ENCODE results near the gene AK1. TPM values are rescaled to one million over a fixed set of nuclear protein-coding genes. Genes with fewer than 3 reads are reported as not detected.
"Not testable (repeated sequence)": the region's sequence is repeated elsewhere in the genome, so short reads cannot be mapped to it uniquely, and the experiment has no call there.

Gene AK1
- total and polyA plus RNA-seq, 2 donors (not counting 3 experiments of a cell fraction or from before 2014, with no cell fraction given): 115 to 148 TPM

GRCh38 chr9:127846443-127847177, 30.9 kb downstream of the AK1 start:
- peak overlapping the region; percentile 97 for H3K27ac ChIP-seq (ENCODE audit: insufficient read depth, low read depth, low read length)

GRCh38 chr9:127845619-127846018, 31.9 kb downstream of the AK1 start:
- Histone ChIP-seq H3K36me3 (ENCODE audit: control insufficient read depth in 2 of 2, extremely low read depth in 1 of 2, insufficient read depth in 2 of 2, low read length in 2 of 2) (peaks cover 30 to 36% of the 10 kb centered on the region in 2 experiments), H3K79me2 (ENCODE audit: control insufficient read depth, insufficient read depth, low read length) (peaks cover 91% of the 10 kb centered on the region), H3K27ac (ENCODE audit: insufficient read depth, low read depth, low read length) (peak overlapping the region; percentile 97), H3K9ac (replicated peaks; ENCODE audit: extremely low read depth, insufficient read depth, low read length) (peak overlapping the region; percentile 83), H3K4me1 (ENCODE audit: control insufficient read depth, extremely low read depth, insufficient read depth, low read length) (peaks cover 84% of the 10 kb centered on the region), H3K4me2 (ENCODE audit: insufficient read depth, low read length) (peak overlapping the region; percentile 76)
- CTCF ChIA-PET: interaction anchor here (1.3 to 2.4 kb wide), 3 partner anchors 8 to 59 kb away, joined by 3 to 13 read pairs (median 7); partner anchors contain the start of gene ENG
- FAIRE-seq; H3K4me3 ChIP-seq (replicated peaks in 1 of 3; ENCODE audit: insufficient read depth in 1 of 3, low read depth in 1 of 3, low read length in 3 of 3); H3K27me3 ChIP-seq (ENCODE audit: control insufficient read depth in 2 of 2, insufficient read depth in 2 of 2, low read length in 2 of 2); dilution Hi-C loops (cut with MboI; ENCODE audit: extremely low pct_ligation_motif_present, low sequenced_read_pairs); H3K9me3 ChIP-seq (replicated peaks; ENCODE audit: control insufficient read depth, insufficient read depth, low read length); H3K9me1 ChIP-seq (replicated peaks; ENCODE audit: control insufficient read depth, extremely low read depth, insufficient read depth, low read length); BruUV-seq (replicated peaks); H2AFZ ChIP-seq (ENCODE audit: low read depth, low read length); H4K20me1 ChIP-seq (replicated peaks; ENCODE audit: control insufficient read depth, extremely low read depth, insufficient read depth, low read length); DNase-seq (ENCODE audit: low read depth, low spot score): not testable (repeated sequence)
- intact Hi-C loops (cut with micrococcal nuclease): loop anchor here (1.0 kb wide), 3 partner anchors 7 to 13 kb away; partner anchors contain the start of gene ENG
- POLR2A ChIA-PET: interaction anchor here (0.6 kb wide), 1 partner anchor 37 kb away, joined by 5 read pairs; no protein-coding TSS in a partner anchor

More at GRCh38 chr9:127846443-127847177, 30.9 kb downstream of the AK1 start:
- Histone ChIP-seq H3K4me2 (ENCODE audit: insufficient read depth, low read length) (peak overlapping the region; percentile 76), H3K36me3 (ENCODE audit: control insufficient read depth in 2 of 2, extremely low read depth in 1 of 2, insufficient read depth in 2 of 2, low read length in 2 of 2) (peaks cover 22 to 30% of the 10 kb centered on the region in 2 experiments), H3K9me3 (replicated peaks; ENCODE audit: control insufficient read depth, insufficient read depth, low read length) (no peaks in the 10 kb centered on the region), H3K27me3 (ENCODE audit: control insufficient read depth in 2 of 2, insufficient read depth in 2 of 2, low read length in 2 of 2) (no peaks in the 10 kb centered on the region), H2AFZ (ENCODE audit: low read depth, low read length) (no peak overlapping the region), H3K9me1 (replicated peaks; ENCODE audit: control insufficient read depth, extremely low read depth, insufficient read depth, low read length) (no peaks in the 10 kb centered on the region), H3K79me2 (ENCODE audit: control insufficient read depth, insufficient read depth, low read length) (peaks cover 91% of the 10 kb centered on the region), H3K9ac (replicated peaks; ENCODE audit: extremely low read depth, insufficient read depth, low read length) (peak overlapping the region; percentile 83), H3K4me3 (replicated peaks in 1 of 3; ENCODE audit: insufficient read depth in 1 of 3, low read depth in 1 of 3, low read length in 3 of 3) (peak overlapping the region in 1 of 3 experiments; percentile 41), H4K20me1 (replicated peaks; ENCODE audit: control insufficient read depth, extremely low read depth, insufficient read depth, low read length) (no peaks in the 10 kb centered on the region), H3K4me1 (ENCODE audit: control insufficient read depth, extremely low read depth, insufficient read depth, low read length) (peaks cover 79% of the 10 kb centered on the region)
- TF ChIP-seq EZH2 (IDR thresholded peaks at IDR 0.05; ENCODE audit: borderline replicate concordance, low read depth, low read length, severe bottlenecking) (no peak), FOS (IDR thresholded peaks at IDR 0.05; ENCODE audit: borderline replicate concordance, insufficient read depth, low read length) (no peak), POLR2A (IDR thresholded peaks at IDR 0.05; ENCODE audit: low read depth, low read length) (no peak), MAX (IDR thresholded peaks at IDR 0.05; ENCODE audit: insufficient read depth, insufficient read length) (no peak), GATA2 (IDR thresholded peaks at IDR 0.05; ENCODE audit: insufficient read depth, insufficient read length, low read depth, low read length) (peak; percentile 84), MYC (IDR thresholded peaks at IDR 0.05; ENCODE audit: low read depth, low read length) (no peak)
- intact Hi-C loops (cut with micrococcal nuclease): loop anchor here (1.0 kb wide), 1 partner anchor 8 kb away; no protein-coding TSS in a partner anchor
- ChIA-PET POLR2A (interaction anchor here (0.8 to 1.2 kb wide), 2 partner anchors 8 to 19 kb away, joined by 4 to 8 read pairs; no protein-coding TSS in a partner anchor), CTCF (interaction anchor here (1.0 to 2.1 kb wide), 7 partner anchors 7 to 23 kb away, joined by 3 to 24 read pairs (median 7); partner anchors contain the start of gene ENG)
- dilution Hi-C loops (cut with MboI; ENCODE audit: extremely low pct_ligation_motif_present, low sequenced_read_pairs): no loop called here
- FAIRE-seq: no peak
- DNase-seq (ENCODE audit: low read depth, low spot score): peak; percentile 80
- BruUV-seq (replicated peaks): no TSS peak

Measured in endothelial cell of umbilical vein (primary cell).